Spleen (tissue), 11 donors: ENCODE data around the gene CD320. TPM values are rescaled to one million over a fixed set of nuclear protein-coding genes. Genes with fewer than 3 reads are reported as not detected.
"Not testable (repeated sequence)": the region's sequence is repeated elsewhere in the genome, so short reads cannot be mapped to it uniquely, and the experiment has no call there.

Source experiments
- DNase-seq: peaks from one replicate; pipeline ENCODE4 v3.0.0-alpha.2; 2020
- H3K27ac ChIP-seq, 8 donors: fragments of 200-600 bp; sonication (generic) in 7 of 8; 1 replicate in 4 of 8; 2 replicates in 4 of 8; pipeline versions ENCODE4 v1.5.0 to v1.8.0; 2016 to 2021; ENCODE audit warnings: inconsistent platforms in 4 of 8, mild to moderate bottlenecking in 4 of 8, moderate library complexity in 1 of 8
- H3K27me3 ChIP-seq, 7 donors: fragments of 200-600 bp; sonication (generic) in 6 of 7; replicated peaks in 1 of 7; 1 replicate in 4 of 7; 2 replicates in 3 of 7; pipeline versions ENCODE4 v1.5.0 to v1.8.0; 2016 to 2021; ENCODE audit warnings: inconsistent platforms in 3 of 7, mild to moderate bottlenecking in 1 of 7
- H3K36me3 ChIP-seq, 6 donors: fragments of 200-600 bp; sonication (generic) in 5 of 6; 1 replicate in 4 of 6; 2 replicates in 2 of 6; pipeline versions ENCODE4 v1.5.0 to v1.8.0; 2016 to 2021; ENCODE audit warnings: inconsistent platforms in 2 of 6
- H3K4me1 ChIP-seq, 6 donors: fragments of 200-600 bp; sonication (generic) in 5 of 6; 1 replicate in 3 of 6; 2 replicates in 3 of 6; pipeline versions ENCODE4 v1.5.0 to v1.8.0; 2016 to 2021; ENCODE audit warnings: inconsistent platforms in 3 of 6
- H3K4me3 ChIP-seq, 8 donors: fragments of 200-600 bp; sonication (generic) in 7 of 8; 1 replicate in 4 of 8; 2 replicates in 4 of 8; pipeline versions ENCODE4 v1.5.0 to v1.8.0; 2016 to 2021; ENCODE audit warnings: inconsistent platforms in 4 of 8, mild to moderate bottlenecking in 4 of 8, moderate library complexity in 2 of 8
- H3K9me3 ChIP-seq, 8 donors: fragments of 200-600 bp; sonication (generic) in 7 of 8; 1 replicate in 4 of 8; 2 replicates in 4 of 8; pipeline versions ENCODE4 v1.5.0 to v1.8.0; 2016 to 2021; ENCODE audit warnings: inconsistent platforms in 4 of 8
- POLR2A ChIP-seq, 3 donors: fragments of 450-650 bp; IDR thresholded peaks; one replicate each; pipeline ENCODE4 v1.5.1; 2017; ENCODE audit warnings: antibody characterized with exemption in 3 of 3, mild to moderate bottlenecking in 1 of 3
- POLR2AphosphoS5 ChIP-seq, 3 donors: sonication (generic); formaldehyde crosslinking; IDR thresholded peaks; one replicate each; pipeline ENCODE4 v1.5.1; 2017; ENCODE audit warnings: antibody characterized with exemption in 3 of 3
- WGBS, 5 donors: extraction: QIAGEN DNeasy Blood & Tissue Kit in 3 of 5; methylation state at CpG; one replicate each; pipeline versions ENCODE4 v1.1.5 to v1.1.7; 2013 to 2018; 5-methylcytosine and 5-hydroxymethylcytosine counted together
- intact Hi-C: fragments of 100-400 bp; cut with DNase I; formaldehyde crosslinking; loops from one replicate; pipeline ENCODE4 v1.15.0; 2023; ENCODE audit warnings: low total_unique reads
- polyA plus RNA-seq, 3 donors: library from polyadenylated mRNA; stranded (reverse); fragments of 200-250 nt; gene quantifications; one replicate each; pipeline ENCODE4 v1.2.1, GENCODE V29; 2013
- total RNA-seq, 7 donors: library from RNA; depleted of rRNA in 3 of 7; stranded (reverse); fragments of >200 nt in 3 of 7; fragmentation: NEBNext Ultra II Directional in 4 of 7; extraction: Animal tissue kit (Norgen Biotek cat#: 25700) in 4 of 7; gene quantifications; one replicate each; pipeline versions ENCODE4 v1.1.0 to v1.2.1, GENCODE V29; 2016 to 2021
- TF ChIP-seq, protein P1 (sequence below), 11 experiments: fragments of 200-600 bp in 7 of 11; fragments of 450-650 bp in 4 of 11; sonication (generic) in 4 of 11; IDR thresholded peaks in 8 of 11; conservative IDR thresholded peaks in 3 of 11; 1 replicate in 7 of 11; 2 replicates in 4 of 11; pipeline versions ENCODE4 v1.4.0 to v1.8.0; 2016 to 2021; ENCODE audit warnings: antibody characterized with exemption in 11 of 11, inconsistent platforms in 4 of 11, mild to moderate bottlenecking in 1 of 11
- donor health status: healthy with polysubstance abuse.
- donor health status: DM: no; HTN: no; CAD: no; lungs with moderate emphysema.
- donor health status: DM: no; HTN: no; CAD: no.
- donor health status: Bipolar disorder and iron deficiency.
- donor health status: healthy.
- donor health status: DM: no; HTN: no; CAD: no.
- donor health status: DM: yes; HTN: yes; CAD: no.

CD320 gene
- total and polyA plus RNA-seq, 10 donors: 26.6 to 131 (median 43.2) TPM

DNA sequence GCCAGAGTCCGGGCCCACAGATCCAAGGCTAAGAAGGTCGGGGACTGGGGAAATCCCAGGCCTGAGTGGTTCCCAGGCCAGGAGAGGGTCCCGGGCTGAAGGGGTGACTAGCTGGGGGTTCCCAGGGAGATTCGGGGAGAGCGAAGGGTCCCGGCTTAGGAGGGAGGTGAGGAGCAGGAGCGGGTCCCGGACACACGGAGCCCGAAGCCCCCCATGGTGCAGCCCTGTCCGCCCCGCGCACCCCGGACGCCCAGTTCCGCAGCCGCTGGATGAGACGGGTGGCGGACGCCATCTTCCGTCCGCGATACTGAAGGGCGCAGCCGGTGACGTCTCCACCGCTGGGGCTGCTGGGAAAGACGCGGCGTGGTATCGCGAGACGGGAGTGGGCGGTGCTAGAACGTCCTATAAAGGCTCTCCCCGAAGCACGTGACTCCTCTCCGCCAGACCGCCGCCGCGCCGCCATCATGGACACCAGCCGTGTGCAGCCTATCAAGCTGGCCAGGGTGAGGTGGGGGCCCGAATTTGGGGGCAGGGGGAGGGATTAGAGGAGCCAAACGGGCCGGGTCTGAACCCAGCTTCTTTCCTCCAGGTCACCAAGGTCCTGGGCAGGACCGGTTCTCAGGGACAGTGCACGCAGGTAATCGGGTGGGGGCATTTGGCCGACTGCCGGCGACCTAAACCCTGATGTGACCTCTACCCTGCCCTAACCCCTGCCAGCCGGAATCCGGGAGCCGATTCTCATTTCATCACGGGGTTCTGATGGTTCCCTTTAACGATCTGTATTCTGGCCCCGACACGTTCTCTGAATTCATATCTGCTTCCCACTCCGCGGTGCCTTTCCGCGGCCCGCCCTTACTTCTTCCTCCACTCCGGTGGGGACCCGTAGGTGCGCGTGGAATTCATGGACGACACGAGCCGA is 13.2 kb upstream of the CD320 start, which contains the start of the genes NDUFA7 and RPS28:
NDUFA7 (minus strand) TSS at position 309 of the 919 bp plus-strand sequence; CDS start at position 292, 17 bp downstream.
RPS28 (plus strand) TSS at position 430 of the 919 bp plus-strand sequence; CDS start at position 465, 35 bp downstream.
- 0 to 1% (median 0%) methylated on average over 33 to 72 of the region's 72 CpGs for WGBS, 5 donors

DNA sequence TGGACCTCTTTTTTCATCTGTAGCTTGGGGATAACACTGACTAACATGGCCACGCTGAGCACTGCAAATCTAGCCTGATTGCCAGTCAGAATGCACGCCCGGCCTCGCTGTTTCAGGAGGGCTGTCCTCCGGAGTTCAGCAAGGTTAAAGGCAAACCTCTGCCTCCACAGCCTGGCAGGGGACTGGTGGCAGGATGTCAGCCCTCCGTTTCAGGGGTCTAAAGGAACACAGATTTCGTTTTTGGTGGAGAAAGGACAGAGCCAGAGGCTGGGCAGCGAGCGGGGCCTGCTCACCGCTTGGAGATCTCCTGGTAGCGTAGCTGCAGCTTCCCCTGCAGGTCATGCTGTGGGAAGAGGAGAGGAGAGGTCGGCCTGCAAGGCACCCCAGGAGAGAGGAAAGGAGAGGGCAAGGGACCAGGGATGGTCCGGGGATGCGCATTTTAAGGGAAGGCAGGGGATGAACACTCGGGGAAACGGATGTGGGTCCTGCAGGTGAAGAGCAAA is 12.5 kb upstream of the CD320 start:
- intact Hi-C loops: no loop called here
- no peak for DNase-seq

More for the DNA sequence above, 13.2 kb upstream of the CD320 start, which contains the start of the genes NDUFA7 and RPS28:
- H3K27ac ChIP-seq: peak within 1 kb of the TSS; percentile 85 to 96 (median 92)
- H3K27me3 ChIP-seq: no peaks in the 10 kb centered on the region
- peaks cover 26 to 82% (median 65%) of the 10 kb centered on the region in 6 donors for H3K4me1 ChIP-seq
- TF ChIP-seq, protein P1, sequence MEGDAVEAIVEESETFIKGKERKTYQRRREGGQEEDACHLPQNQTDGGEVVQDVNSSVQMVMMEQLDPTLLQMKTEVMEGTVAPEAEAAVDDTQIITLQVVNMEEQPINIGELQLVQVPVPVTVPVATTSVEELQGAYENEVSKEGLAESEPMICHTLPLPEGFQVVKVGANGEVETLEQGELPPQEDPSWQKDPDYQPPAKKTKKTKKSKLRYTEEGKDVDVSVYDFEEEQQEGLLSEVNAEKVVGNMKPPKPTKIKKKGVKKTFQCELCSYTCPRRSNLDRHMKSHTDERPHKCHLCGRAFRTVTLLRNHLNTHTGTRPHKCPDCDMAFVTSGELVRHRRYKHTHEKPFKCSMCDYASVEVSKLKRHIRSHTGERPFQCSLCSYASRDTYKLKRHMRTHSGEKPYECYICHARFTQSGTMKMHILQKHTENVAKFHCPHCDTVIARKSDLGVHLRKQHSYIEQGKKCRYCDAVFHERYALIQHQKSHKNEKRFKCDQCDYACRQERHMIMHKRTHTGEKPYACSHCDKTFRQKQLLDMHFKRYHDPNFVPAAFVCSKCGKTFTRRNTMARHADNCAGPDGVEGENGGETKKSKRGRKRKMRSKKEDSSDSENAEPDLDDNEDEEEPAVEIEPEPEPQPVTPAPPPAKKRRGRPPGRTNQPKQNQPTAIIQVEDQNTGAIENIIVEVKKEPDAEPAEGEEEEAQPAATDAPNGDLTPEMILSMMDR (IDR thresholded peaks at IDR 0.05 in 8 of 11, conservative IDR thresholded peaks at IDR 0.05 in 3 of 11): peak; percentile 26 to 82 (median 68)
- TF ChIP-seq POLR2AphosphoS5 (IDR thresholded peaks at IDR 0.05): peak; percentile 99
- peak; percentile 54 to 83 (median 81) for TF ChIP-seq POLR2A (IDR thresholded peaks at IDR 0.05)
- intact Hi-C loops: no loop called here
- peak within 1 kb of the TSS; percentile 75 to 98 (median 86) for H3K4me3 ChIP-seq
- H3K36me3 ChIP-seq: peaks cover 0 to 50% (median 19%) of the 10 kb centered on the region in 6 donors
- H3K9me3 ChIP-seq: no peaks in the 10 kb centered on the region
- DNase-seq: peak; percentile 98

DNA sequence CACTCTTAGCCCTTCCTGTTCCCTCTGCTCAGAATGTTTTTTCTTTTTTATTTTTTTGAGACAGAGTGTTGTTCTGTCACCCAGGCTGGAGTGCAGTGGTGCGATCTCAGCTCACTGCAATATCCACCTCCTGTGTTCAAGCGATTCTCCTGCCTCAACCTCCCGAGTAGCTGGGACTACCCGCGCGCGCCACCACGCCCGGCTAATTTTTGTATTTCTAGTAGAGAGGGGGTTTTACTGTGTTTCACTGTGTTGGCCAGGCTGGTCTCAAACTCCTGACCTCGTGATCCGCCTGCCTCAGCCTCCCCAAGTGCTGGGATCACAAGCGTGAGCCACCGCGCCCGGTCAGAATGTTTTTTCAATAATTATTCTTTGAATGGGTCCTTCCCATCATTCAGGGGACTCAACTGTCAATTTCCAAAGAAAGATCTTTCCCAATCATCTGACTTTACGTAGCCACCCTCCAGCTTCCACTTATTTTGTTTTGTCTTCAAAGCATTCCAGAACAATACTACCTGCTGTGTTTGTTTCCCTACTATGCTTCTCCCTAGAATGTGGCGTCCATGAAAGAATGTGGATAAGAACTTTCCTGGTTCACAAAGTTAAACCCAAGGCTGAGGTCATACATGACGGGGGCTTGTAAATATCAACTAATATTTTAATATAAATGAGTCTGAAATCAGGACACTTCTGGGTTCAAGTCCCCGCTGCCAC is 11.8 kb upstream of the CD320 start:
- peaks cover 0 to 64% (median 28%) of the 10 kb centered on the region in 6 donors for H3K36me3 ChIP-seq
- WGBS, 5 donors: 81 to 88% (median 87%) methylated on average over 19 of the region's 19 CpGs
- TF ChIP-seq, protein P1 (IDR thresholded peaks at IDR 0.05 in 8 of 11, conservative IDR thresholded peaks at IDR 0.05 in 3 of 11): no peak
- TF ChIP-seq POLR2AphosphoS5 (IDR thresholded peaks at IDR 0.05) (no peak), POLR2A (IDR thresholded peaks at IDR 0.05) (no peak)
- no peak for DNase-seq
- H3K4me1 ChIP-seq: peaks cover 26 to 95% (median 70%) of the 10 kb centered on the region in 6 donors
- H3K27me3 ChIP-seq: no peaks in the 10 kb centered on the region
- peak overlapping the region; percentile 75 to 98 (median 86) for H3K4me3 ChIP-seq
- intact Hi-C loops: no loop called here
- no peaks in the 10 kb centered on the region for H3K9me3 ChIP-seq
- H3K27ac ChIP-seq: peak overlapping the region; percentile 85 to 96 (median 92)

More for the DNA sequence above, 12.5 kb upstream of the CD320 start:
- Histone ChIP-seq H3K4me3 (peak overlapping the region; percentile 75 to 98 (median 86)), H3K27me3 (no peaks in the 10 kb centered on the region), H3K27ac (peak overlapping the region; percentile 85 to 96 (median 92)), H3K4me1 (peaks cover 26 to 89% (median 70%) of the 10 kb centered on the region in 6 donors), H3K36me3 (peaks cover 0 to 57% (median 23%) of the 10 kb centered on the region in 6 donors), H3K9me3 (no peaks in the 10 kb centered on the region)
- TF ChIP-seq POLR2A (IDR thresholded peaks at IDR 0.05) (no peak), POLR2AphosphoS5 (IDR thresholded peaks at IDR 0.05) (no peak)
- TF ChIP-seq, protein P1 (IDR thresholded peaks at IDR 0.05 in 8 of 11, conservative IDR thresholded peaks at IDR 0.05 in 3 of 11): no peak
- 3 to 5% (median 4%) methylated on average over 16 of the region's 16 CpGs for WGBS, 5 donors

DNA sequence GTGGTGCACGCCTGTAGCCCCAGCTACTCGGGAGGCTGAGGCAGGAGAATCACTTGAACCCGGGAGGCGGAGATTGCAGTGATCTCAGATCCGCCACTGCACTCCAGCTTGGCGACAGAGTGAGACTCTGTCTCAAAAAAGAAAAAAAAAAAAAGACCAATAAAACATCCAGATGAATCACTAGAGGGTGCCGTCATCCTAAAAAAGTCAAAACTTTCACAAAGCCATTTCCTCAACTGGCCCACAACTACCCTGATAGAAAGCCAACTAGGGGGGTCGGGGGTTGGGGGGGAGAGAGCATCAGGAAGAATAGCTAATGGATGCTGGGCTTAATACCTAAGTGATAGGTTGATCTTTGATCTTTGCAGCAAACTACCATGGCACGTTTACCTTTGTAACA is 10.7 kb upstream of the CD320 start:
- H3K4me3 ChIP-seq, DNase-seq, H3K27ac ChIP-seq, intact Hi-C loops, H3K27me3 ChIP-seq, H3K9me3 ChIP-seq: not testable (repeated sequence)
- Histone ChIP-seq H3K4me1 (peaks cover 26 to 92% (median 61%) of the 10 kb centered on the region in 6 donors), H3K36me3 (peaks cover 0 to 64% (median 37%) of the 10 kb centered on the region in 6 donors)
- 76 to 87% (median 82%) methylated on average over 9 of the region's 9 CpGs for WGBS, 5 donors
